H9 (cell line): ENCODE results near the gene MARF1. TPM values are rescaled to one million over a fixed set of nuclear protein-coding genes. Genes with fewer than 3 reads are reported as not detected.

Source experiments
- DNase-seq: peaks from one replicate; pipeline ENCODE4 v3.0.0-alpha.2; 2017
- H2AFZ ChIP-seq: one replicate; pipeline ENCODE4 v1.6.1; 2013; ENCODE audit warnings: mild to moderate bottlenecking, low read length, control low read depth, moderate library complexity
- H2AK5ac ChIP-seq: 2 replicates; pipeline ENCODE4 v1.6.1; 2013; ENCODE audit warnings: low read length, control low read depth, mixed read lengths; ENCODE audit not compliant: insufficient read length
- H2BK120ac ChIP-seq: one replicate; pipeline ENCODE4 v1.6.1; 2013; ENCODE audit warnings: low read depth, mild to moderate bottlenecking, low read length, control low read depth, inconsistent platforms; ENCODE audit not compliant: poor library complexity, severe bottlenecking
- H2BK12ac ChIP-seq: 2 replicates; pipeline ENCODE4 v1.6.1; 2013; ENCODE audit warnings: low read length, control low read depth, mixed read lengths, low read depth; ENCODE audit not compliant: insufficient read length
- H2BK15ac ChIP-seq: 2 replicates; pipeline ENCODE4 v1.6.1; 2013; ENCODE audit warnings: low read depth, low read length, control low read depth
- H2BK20ac ChIP-seq: one replicate; pipeline ENCODE4 v1.6.1; 2013; ENCODE audit warnings: low read depth, mild to moderate bottlenecking, low read length, control low read depth, inconsistent platforms; ENCODE audit not compliant: poor library complexity, severe bottlenecking
- H2BK5ac ChIP-seq: 2 replicates; pipeline ENCODE4 v1.6.1; 2013; ENCODE audit warnings: low read length, control low read depth, mixed read lengths; ENCODE audit not compliant: insufficient read length
- H3K14ac ChIP-seq: 2 replicates; pipeline ENCODE4 v1.6.1; 2013; ENCODE audit warnings: low read length, control low read depth; ENCODE audit not compliant: insufficient read depth
- H3K18ac ChIP-seq: 2 replicates; pipeline ENCODE4 v1.6.1; 2013; ENCODE audit warnings: low read depth, mild to moderate bottlenecking, mixed read lengths, low read length, control low read depth; ENCODE audit not compliant: insufficient read length
- H3K23ac ChIP-seq: 2 replicates; pipeline ENCODE4 v1.6.1; 2013; ENCODE audit warnings: low read length, control low read depth, mixed read lengths, low read depth; ENCODE audit not compliant: insufficient read length
- H3K23me2 ChIP-seq: 2 replicates; pipeline ENCODE4 v1.6.1; 2013; ENCODE audit warnings: low read depth, mild to moderate bottlenecking, mixed read lengths, low read length, control low read depth; ENCODE audit not compliant: insufficient read length, poor library complexity, severe bottlenecking
- H3K27ac ChIP-seq: 2 replicates; pipeline ENCODE4 v1.5.1; 2013; ENCODE audit warnings: low read length, control low read depth, mixed read lengths, low read depth; ENCODE audit not compliant: insufficient read length
- H3K27me3 ChIP-seq: 2 replicates; pipeline ENCODE4 v1.6.1; 2013; ENCODE audit warnings: low read length, control low read depth, inconsistent platforms; ENCODE audit not compliant: insufficient read depth
- H3K4ac ChIP-seq: 2 replicates; pipeline ENCODE4 v1.6.1; 2013; ENCODE audit warnings: low read depth, mild to moderate bottlenecking, control low read depth, inconsistent platforms, low read length, moderate library complexity
- H3K4me1 ChIP-seq: 2 replicates; pipeline ENCODE4 v1.6.1; 2013; ENCODE audit warnings: low read length, control low read depth, inconsistent platforms; ENCODE audit not compliant: insufficient read depth
- H3K4me2 ChIP-seq: 2 replicates; pipeline ENCODE4 v1.6.1; 2013; ENCODE audit warnings: low read length, control low read depth, mixed read lengths; ENCODE audit not compliant: insufficient read length, insufficient read depth
- H3K56ac ChIP-seq: 2 replicates; pipeline ENCODE4 v1.6.1; 2013; ENCODE audit warnings: low read depth, mild to moderate bottlenecking, mixed read lengths, low read length, control low read depth; ENCODE audit not compliant: insufficient read length
- H3K79me1 ChIP-seq: 2 replicates; pipeline ENCODE4 v1.6.1; 2013; ENCODE audit warnings: low read depth, mild to moderate bottlenecking, moderate library complexity, low read length, control low read depth, inconsistent platforms; ENCODE audit not compliant: insufficient read depth, poor library complexity, severe bottlenecking
- H3K79me2 ChIP-seq: 2 replicates; pipeline ENCODE4 v1.6.1; 2013; ENCODE audit warnings: low read length, control low read depth, inconsistent platforms; ENCODE audit not compliant: insufficient read depth
- H3K9ac ChIP-seq: 2 replicates; pipeline ENCODE4 v1.6.1; 2013; ENCODE audit warnings: low read length, control low read depth, mixed read lengths; ENCODE audit not compliant: insufficient read length; ENCODE audit errors: extremely low read depth
- H3K9me3 ChIP-seq: one replicate; pipeline ENCODE4 v1.6.1; 2013; ENCODE audit warnings: low read depth, low read length, inconsistent platforms; ENCODE audit not compliant: control insufficient read depth
- H3T11ph ChIP-seq: one replicate; pipeline ENCODE4 v1.6.1; 2013; ENCODE audit warnings: mild to moderate bottlenecking, low read length, control low read depth, inconsistent platforms
- H4K20me1 ChIP-seq: one replicate; pipeline ENCODE4 v1.6.1; 2013; ENCODE audit not compliant: control insufficient read depth, insufficient read length, insufficient read depth
- H4K5ac ChIP-seq: 2 replicates; pipeline ENCODE4 v1.6.1; 2013; ENCODE audit warnings: low read depth, mild to moderate bottlenecking, mixed read lengths, low read length, control low read depth; ENCODE audit not compliant: insufficient read length
- H4K8ac ChIP-seq: replicated peaks from 2 replicates; pipeline ENCODE4 v1.6.1; 2013; ENCODE audit warnings: low read length, control low read depth, mixed read lengths, low read depth; ENCODE audit not compliant: insufficient read length
- H4K91ac ChIP-seq: 2 replicates; pipeline ENCODE4 v1.6.1; 2013; ENCODE audit warnings: low read depth, mild to moderate bottlenecking, moderate library complexity, mixed read lengths, low read length, control low read depth; ENCODE audit not compliant: insufficient read length
- H3K27ac Mint-ChIP-seq, 3 experiments: 2 replicates in 2 of 3; 3 replicates in 1 of 3; pipeline ENCODE4 v1.8.0; 2020 to 2021; ENCODE audit warnings: mixed read lengths in 3 of 3, mild to moderate bottlenecking in 1 of 3, moderate library complexity in 1 of 3
- H3K27me3 Mint-ChIP-seq: 2 replicates; pipeline ENCODE4 v1.8.0; 2021; ENCODE audit warnings: low read depth, mild to moderate bottlenecking, moderate library complexity, mixed read lengths
- H3K36me3 Mint-ChIP-seq, 3 experiments: 2 replicates in 2 of 3; 3 replicates in 1 of 3; pipeline ENCODE4 v1.8.0; 2020 to 2021; ENCODE audit warnings: low read depth in 3 of 3, mixed read lengths in 3 of 3; ENCODE audit not compliant: insufficient read depth in 1 of 3
- H3K4me1 Mint-ChIP-seq, 2 experiments: 2 replicates each; pipeline ENCODE4 v1.8.0; 2020; ENCODE audit warnings: mixed read lengths in 2 of 2
- H3K4me3 Mint-ChIP-seq, 2 experiments: 2 replicates in 1 of 2; 3 replicates in 1 of 2; pipeline ENCODE4 v1.8.0; 2020 to 2021; ENCODE audit warnings: mild to moderate bottlenecking in 2 of 2, mixed read lengths in 2 of 2, moderate library complexity in 1 of 2
- H3K9me3 Mint-ChIP-seq, 2 experiments: 2 replicates in 1 of 2; 3 replicates in 1 of 2; pipeline ENCODE4 v1.8.0; 2020; ENCODE audit warnings: mild to moderate bottlenecking in 2 of 2, mixed read lengths in 2 of 2, moderate library complexity in 1 of 2
- CTCF ChIP-seq: fragments of 200-600 bp; sonication (generic); conservative IDR thresholded peaks from 3 replicates; pipeline ENCODE4 v1.8.0; 2021; ENCODE audit warnings: antibody characterized with exemption, mild to moderate bottlenecking
- total RNA-seq: library from RNA; stranded (reverse); gene quantifications from 2 replicates; pipeline ENCODE4 v1.2.1, GENCODE V29; 2021

The MARF1 gene
- total RNA-seq, 1 experiment from 2014 or later = 23.3 TPM

- no peak overlapping the region for H2AFZ ChIP-seq
- H2BK15ac ChIP-seq = no peak overlapping the region
- H3K14ac ChIP-seq = no peak overlapping the region
- H3K23ac ChIP-seq = no peak overlapping the region
- Mint-ChIP-seq H3K9me3 (no peaks in the 10 kb centered on the region), H3K4me3 (no peak overlapping the region), H3K4me1 (peaks cover 0 to 3% of the 10 kb centered on the region in 2 experiments; a peak in 2 of 4 replicates), H3K27ac (no peak overlapping the region), H3K27me3 (no peaks in the 10 kb centered on the region), H3K36me3 (peaks cover 33 to 69% (median 68%) of the 10 kb centered on the region in 3 experiments; a peak in 6 of 7 replicates)
- no peak overlapping the region for H3T11ph ChIP-seq
- H3K27me3 ChIP-seq = no peaks in the 10 kb centered on the region
- H3K27ac ChIP-seq = no peak overlapping the region
- no peak overlapping the region for H4K91ac ChIP-seq
- H3K4me2 ChIP-seq = no peak overlapping the region
- no peak overlapping the region for H2BK120ac ChIP-seq
- no peak overlapping the region for H2BK12ac ChIP-seq
- H3K9me3 ChIP-seq = no peaks in the 10 kb centered on the region
- no peak overlapping the region for H3K9ac ChIP-seq
- TF ChIP-seq CTCF = no peak
- H2AK5ac ChIP-seq = no peak overlapping the region
- H4K5ac ChIP-seq = no peak overlapping the region
- H2BK20ac ChIP-seq = no peak overlapping the region
- H3K4me1 ChIP-seq = no peaks in the 10 kb centered on the region
- H4K20me1 ChIP-seq = no peaks in the 10 kb centered on the region
- DNase-seq = no peak
- no peak overlapping the region for H3K56ac ChIP-seq
- H3K79me2 ChIP-seq = no peaks in the 10 kb centered on the region
- no peak overlapping the region for H4K8ac ChIP-seq
- no peak overlapping the region for H2BK5ac ChIP-seq
- no peak overlapping the region for H3K18ac ChIP-seq
- H3K4ac ChIP-seq = no peak overlapping the region
- no peaks in the 10 kb centered on the region for H3K23me2 ChIP-seq
- peaks cover 3% of the 10 kb centered on the region for H3K79me1 ChIP-seq
Measured at GRCh38 chr16:15636392-15636873, 6.5 kb downstream of the MARF1 start.
